RCC 7860 (cell line): ENCODE measurements around the gene PPP1R7.

Source experiments
- DNase-seq: peaks from one replicate; pipeline ENCODE4 v3.0.0-alpha.2; 2015; ENCODE audit warnings: low spot score
- FAIRE-seq: peaks from 2 replicates; lab custom pipeline; 2012; peaks lifted over from hg19 to GRCh38; lab: Jason Lieb, UNC

Gene PPP1R7

GRCh38 chr2:241118737-241119505 is 31.3 kb upstream of the PPP1R7 start:
- FAIRE-seq (no peak), DNase-seq (no peak)

- DNase-seq (no peak), FAIRE-seq (no peak)
Measured at GRCh38 chr2:241120440-241120839, 29.8 kb upstream of the PPP1R7 start.

GRCh38 chr2:241121008-241121407 is 29.3 kb upstream of the PPP1R7 start:
- FAIRE-seq = no peak
- DNase-seq = no peak

GRCh38 chr2:241122376-241123002 is 27.8 kb upstream of the PPP1R7 start:
- DNase-seq (no peak), FAIRE-seq (no peak)

- FAIRE-seq (no peak), DNase-seq (no peak)
Measured at GRCh38 chr2:241123816-241124536, 26.3 kb upstream of the PPP1R7 start.

- FAIRE-seq (no peak), DNase-seq (no peak)
Measured at GRCh38 chr2:241125626-241126025, 24.6 kb upstream of the PPP1R7 start.

- DNase-seq = no peak
- FAIRE-seq = no peak
Measured at GRCh38 chr2:241126201-241126611, 24.1 kb upstream of the PPP1R7 start.

- no peak for DNase-seq
- FAIRE-seq = no peak
Measured at GRCh38 chr2:241126771-241127202, 23.5 kb upstream of the PPP1R7 start.

GRCh38 chr2:241128266-241128665 is 22.0 kb upstream of the PPP1R7 start:
- DNase-seq = no peak
- no peak for FAIRE-seq

GRCh38 chr2:241129086-241129871 is 21.0 kb upstream of the PPP1R7 start:
- FAIRE-seq (no peak), DNase-seq (no peak)

GRCh38 chr2:241130316-241130715 is 20.0 kb upstream of the PPP1R7 start:
- FAIRE-seq (no peak), DNase-seq (no peak)

GRCh38 chr2:241131531-241131930 is 18.7 kb upstream of the PPP1R7 start:
- FAIRE-seq = no peak
- no peak for DNase-seq

- FAIRE-seq (no peak), DNase-seq (no peak)
Measured at GRCh38 chr2:241132538-241133435, 17.5 kb upstream of the PPP1R7 start.

- DNase-seq (no peak), FAIRE-seq (no peak)
Measured at GRCh38 chr2:241133436-241133820, 16.8 kb upstream of the PPP1R7 start.

GRCh38 chr2:241134711-241135110 is 15.6 kb upstream of the PPP1R7 start:
- DNase-seq = no peak
- FAIRE-seq = no peak

- FAIRE-seq = no peak
Measured at GRCh38 chr2:241135737-241136136, 14.5 kb upstream of the PPP1R7 start.

GRCh38 chr2:241136191-241136590 is 14.1 kb upstream of the PPP1R7 start:
- no peak for FAIRE-seq

More at GRCh38 chr2:241135737-241136136, 14.5 kb upstream of the PPP1R7 start:
- DNase-seq = no peak

GRCh38 chr2:241136661-241137260 is 13.5 kb upstream of the PPP1R7 start:
- FAIRE-seq (no peak), DNase-seq (no peak)

More at GRCh38 chr2:241136191-241136590, 14.1 kb upstream of the PPP1R7 start:
- no peak for DNase-seq
